Suprapubic skin (tissue), 3 donors: ENCODE results near the gene ZDHHC19.

Experiments
- CTCF ChIP-seq, 2 donors: fragments of 200-600 bp in 1 of 2; fragments of 450-650 bp in 1 of 2; sonication (generic) in 1 of 2; IDR thresholded peaks; one replicate each; pipeline ENCODE4 v1.5.1; 2016 to 2019; ENCODE audit warnings: antibody characterized with exemption in 2 of 2, mild to moderate bottlenecking in 1 of 2, moderate library complexity in 1 of 2
- POLR2A ChIP-seq, 2 donors: fragments of 450-650 bp; IDR thresholded peaks; one replicate each; pipeline ENCODE4 v1.6.1; 2017; ENCODE audit warnings: antibody characterized with exemption in 2 of 2, mild to moderate bottlenecking in 2 of 2, moderate library complexity in 2 of 2

GRCh38 chr3:196177967-196178366 lies 33.2 kb downstream of the ZDHHC19 start:
- TF ChIP-seq POLR2A (IDR thresholded peaks at IDR 0.05) (no peak), CTCF (IDR thresholded peaks at IDR 0.05) (no peak)
